GM12873 (cell line): ENCODE measurements around the gene AP5S1.

Experiments
- TF ChIP-seq, protein P1 (sequence below): IDR thresholded peaks from 2 replicates; pipeline ENCODE4 v1.5.1; 2012; ENCODE audit warnings: low read depth, mild to moderate bottlenecking, moderate library complexity, low read length, control low read depth; ENCODE audit not compliant: insufficient read depth; ENCODE audit errors: missing control alignments

Gene AP5S1

DNA sequence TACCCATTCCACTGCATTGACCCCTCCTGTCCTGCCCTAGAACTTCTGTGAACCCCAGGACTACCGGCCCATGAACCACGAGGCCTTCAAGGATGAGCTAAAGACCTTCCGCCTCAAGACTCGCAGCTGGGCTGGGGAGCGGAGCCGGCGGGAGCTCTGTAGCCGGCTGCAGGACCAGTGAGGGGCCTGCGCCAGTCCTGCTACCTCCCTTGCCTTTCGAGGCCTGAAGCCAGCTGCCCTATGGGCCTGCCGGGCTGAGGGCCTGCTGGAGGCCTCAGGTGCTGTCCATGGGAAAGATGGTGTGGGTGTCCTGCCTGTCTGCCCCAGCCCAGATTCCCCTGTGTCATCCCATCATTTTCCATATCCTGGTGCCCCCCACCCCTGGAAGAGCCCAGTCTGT is 15.6 kb upstream of the AP5S1 start:
- TF ChIP-seq, protein P1, sequence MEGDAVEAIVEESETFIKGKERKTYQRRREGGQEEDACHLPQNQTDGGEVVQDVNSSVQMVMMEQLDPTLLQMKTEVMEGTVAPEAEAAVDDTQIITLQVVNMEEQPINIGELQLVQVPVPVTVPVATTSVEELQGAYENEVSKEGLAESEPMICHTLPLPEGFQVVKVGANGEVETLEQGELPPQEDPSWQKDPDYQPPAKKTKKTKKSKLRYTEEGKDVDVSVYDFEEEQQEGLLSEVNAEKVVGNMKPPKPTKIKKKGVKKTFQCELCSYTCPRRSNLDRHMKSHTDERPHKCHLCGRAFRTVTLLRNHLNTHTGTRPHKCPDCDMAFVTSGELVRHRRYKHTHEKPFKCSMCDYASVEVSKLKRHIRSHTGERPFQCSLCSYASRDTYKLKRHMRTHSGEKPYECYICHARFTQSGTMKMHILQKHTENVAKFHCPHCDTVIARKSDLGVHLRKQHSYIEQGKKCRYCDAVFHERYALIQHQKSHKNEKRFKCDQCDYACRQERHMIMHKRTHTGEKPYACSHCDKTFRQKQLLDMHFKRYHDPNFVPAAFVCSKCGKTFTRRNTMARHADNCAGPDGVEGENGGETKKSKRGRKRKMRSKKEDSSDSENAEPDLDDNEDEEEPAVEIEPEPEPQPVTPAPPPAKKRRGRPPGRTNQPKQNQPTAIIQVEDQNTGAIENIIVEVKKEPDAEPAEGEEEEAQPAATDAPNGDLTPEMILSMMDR: no peak

DNA sequence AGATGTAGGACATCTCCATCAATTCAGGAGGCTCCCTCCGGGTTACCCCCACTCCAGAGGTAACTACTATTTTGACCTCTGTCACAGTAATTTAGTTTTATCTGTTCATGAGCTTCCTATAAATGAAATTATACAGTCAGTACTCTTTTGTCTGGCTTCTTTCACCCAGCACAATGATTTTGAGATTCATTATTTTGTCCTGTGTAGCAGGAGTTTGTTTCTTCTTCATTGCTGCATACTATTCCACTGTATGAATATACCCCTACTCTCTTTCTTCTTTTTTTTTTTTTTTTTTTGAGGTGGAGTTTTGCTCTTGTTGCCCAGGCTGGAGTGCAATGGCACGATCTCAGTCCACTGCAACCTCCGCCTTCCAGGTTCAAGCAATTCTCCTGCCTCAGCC is 11.8 kb upstream of the AP5S1 start:
- TF ChIP-seq, protein P1: no peak

DNA sequence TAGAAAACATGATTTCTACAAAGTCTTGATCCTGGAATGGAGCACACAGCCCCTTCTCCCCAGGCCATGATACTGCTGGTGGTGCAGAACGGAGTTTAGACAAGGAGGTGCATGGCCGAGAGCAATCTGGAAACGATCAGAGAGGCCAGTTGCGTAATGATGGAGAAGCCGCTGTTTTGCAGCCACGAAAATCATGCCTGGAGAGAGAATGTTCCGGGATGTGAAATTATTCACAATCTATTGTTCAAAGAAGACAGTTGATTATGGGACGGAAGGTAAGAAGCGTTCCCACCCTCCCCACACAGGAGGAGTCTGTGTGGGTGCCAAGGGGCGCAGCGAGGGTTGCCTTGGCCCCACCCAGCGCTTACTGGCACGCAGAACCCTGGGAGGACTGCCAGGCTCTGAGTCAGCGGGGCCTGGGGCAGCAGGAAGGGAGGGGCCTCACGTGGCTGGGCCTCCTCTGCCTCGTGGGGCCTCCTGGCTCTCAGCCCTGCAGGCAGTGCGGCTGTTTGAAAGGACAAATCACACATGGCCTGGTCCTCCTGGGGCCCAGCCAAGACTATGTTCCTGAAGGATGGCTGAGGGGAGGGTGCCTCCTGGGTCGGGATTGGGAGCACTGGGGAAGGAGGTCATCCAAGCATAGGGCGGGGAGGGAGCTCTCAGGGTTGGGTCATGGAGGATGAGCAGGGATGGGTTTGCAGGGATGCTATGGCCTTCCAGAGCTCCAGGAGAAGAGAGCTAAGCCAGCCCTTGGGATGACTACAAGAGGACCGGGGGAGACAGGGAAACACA is 8.7 kb upstream of the AP5S1 start:
- TF ChIP-seq, protein P1: no peak

DNA sequence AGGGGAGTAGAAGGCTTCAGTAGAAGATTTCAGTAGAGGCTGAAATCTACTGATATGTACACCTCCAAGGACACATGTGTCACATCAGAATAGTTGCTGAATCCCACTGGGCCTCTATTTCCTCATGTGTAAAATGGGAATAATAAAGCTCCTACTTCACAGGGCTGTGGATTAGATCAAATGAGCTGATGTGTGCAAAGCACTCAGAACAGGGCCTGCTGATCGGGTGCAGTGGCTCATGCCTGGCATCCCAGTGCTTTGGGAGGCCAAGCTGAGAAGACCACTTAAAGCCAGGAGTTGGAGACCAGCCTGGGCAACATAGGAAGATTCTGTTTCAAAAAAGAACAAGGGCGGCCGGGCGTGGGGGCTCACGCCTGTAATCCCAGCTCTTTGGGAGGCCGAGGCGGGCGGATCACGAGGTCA is 8.1 kb upstream of the AP5S1 start:
- TF ChIP-seq, protein P1: no peak

DNA sequence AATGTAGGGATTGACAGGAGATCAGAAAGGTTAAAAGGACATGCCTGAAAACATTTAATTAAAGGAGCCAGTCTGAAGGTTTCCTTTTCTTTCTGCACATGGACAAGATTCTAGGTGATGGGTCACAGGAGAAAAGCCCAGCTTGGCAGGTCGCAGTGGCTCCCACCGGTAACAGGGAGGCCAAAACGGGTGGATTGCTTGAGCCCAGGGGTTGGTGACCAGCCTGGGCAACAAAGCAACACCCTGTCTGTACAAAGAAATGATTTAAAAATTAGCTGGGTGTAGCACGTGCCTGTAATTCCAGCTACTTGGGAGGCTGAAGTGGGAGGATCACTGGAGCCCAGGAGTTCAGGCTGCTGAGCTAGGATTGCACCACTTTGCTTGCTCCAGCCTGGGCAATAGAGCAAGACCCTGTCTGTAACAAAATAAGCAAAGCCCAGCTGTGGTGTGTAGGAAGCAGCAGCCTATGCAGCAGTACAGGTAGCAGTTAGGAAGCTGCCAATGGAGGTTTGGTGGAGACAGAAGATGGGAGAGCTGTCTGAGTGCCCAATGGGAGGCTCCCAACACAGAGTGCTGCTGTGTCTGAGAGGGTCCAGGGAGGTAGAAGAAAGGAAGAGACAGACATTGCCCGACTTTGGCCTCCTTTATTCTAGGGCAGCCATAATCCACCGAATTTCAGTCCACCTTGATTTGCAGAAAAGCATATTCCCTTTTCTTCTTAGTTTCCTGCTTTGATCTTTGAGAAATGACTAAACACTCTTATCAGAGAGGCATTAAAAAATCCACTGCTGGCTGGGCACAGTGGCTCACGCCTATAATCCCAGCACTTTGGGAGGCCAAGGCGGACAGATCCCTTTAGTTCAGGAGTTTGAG is 7.1 kb upstream of the AP5S1 start:
- TF ChIP-seq, protein P1: no peak

DNA sequence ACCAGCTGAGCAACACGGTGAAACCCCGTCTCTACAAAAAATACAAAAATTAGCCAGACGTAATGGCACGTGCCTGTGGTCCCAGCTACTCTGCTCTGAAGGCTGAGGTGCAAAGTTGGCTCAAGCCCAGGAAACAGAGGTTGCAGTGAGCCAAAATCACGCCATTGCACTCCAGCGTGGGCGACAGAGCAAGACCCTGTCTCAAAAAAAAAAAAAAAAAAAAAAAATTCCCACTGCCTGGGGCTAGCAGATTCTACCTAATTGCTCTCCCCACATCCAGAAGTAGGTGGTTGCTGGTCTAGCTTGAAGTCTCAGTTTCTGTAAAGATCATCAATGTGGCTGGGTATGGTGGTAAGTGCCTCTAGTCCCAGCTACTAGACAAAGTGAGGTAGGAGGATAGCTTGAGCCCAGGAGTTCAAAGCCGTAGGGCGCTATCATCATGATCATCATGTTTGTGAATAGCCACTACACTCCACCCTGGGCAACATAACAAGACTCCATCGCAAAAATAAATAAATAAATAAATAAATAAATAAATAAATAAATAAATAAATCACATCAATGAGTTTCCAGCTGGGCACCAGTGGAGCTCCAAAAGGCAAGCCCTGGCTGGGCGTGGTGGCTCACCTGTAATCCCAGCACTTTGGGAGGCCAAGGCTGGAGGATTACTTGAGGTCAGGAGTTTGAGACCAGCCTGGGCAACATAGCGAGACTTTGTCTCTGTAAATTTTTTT is 6.3 kb upstream of the AP5S1 start:
- TF ChIP-seq, protein P1: no peak
